CD1c-positive myeloid dendritic cell (primary cell): ENCODE results near the gene DHRS12.

Experiments used
- DNase-seq: peaks from one replicate; pipeline ENCODE4 v3.0.0-alpha.2; 2016; ENCODE audit errors: extremely low spot score

Gene DHRS12

GRCh38 chr13:51727634-51728274 lies 76.2 kb downstream of the DHRS12 start:
- DNase-seq = no peak

- no peak for DNase-seq
These were observed 77.3 kb downstream of the DHRS12 start for GRCh38 chr13:51726446-51727193.

- DNase-seq = no peak
These were observed 79.2 kb downstream of the DHRS12 start for GRCh38 chr13:51724721-51725120.

GRCh38 chr13:51723529-51723928 lies 80.4 kb downstream of the DHRS12 start:
- no peak for DNase-seq

GRCh38 chr13:51721496-51721895 lies 82.5 kb downstream of the DHRS12 start:
- DNase-seq = no peak

GRCh38 chr13:51719394-51719793 lies 84.6 kb downstream of the DHRS12 start:
- DNase-seq = no peak
